AG09309 (cell line): ENCODE data around the gene PCDHA12.
"Not testable (repeated sequence)": the region's sequence is repeated elsewhere in the genome, so short reads cannot be mapped to it uniquely, and the experiment has no call there.

Source experiments
- DNase-seq: peaks from one replicate; pipeline ENCODE4 v3.0.0-alpha.2; 2010; ENCODE audit warnings: low read depth
- H3K4me3 ChIP-seq: 2 replicates; pipeline ENCODE4 v1.5.1; 2011; ENCODE audit warnings: mild to moderate bottlenecking, low read depth, low read length, moderate library complexity; ENCODE audit not compliant: control insufficient read depth
- TF ChIP-seq, protein P1 (sequence below): IDR thresholded peaks from 2 replicates; pipeline ENCODE4 v1.5.1; 2011; ENCODE audit warnings: mild to moderate bottlenecking, low read depth, low read length, inconsistent platforms; ENCODE audit not compliant: insufficient read depth, control insufficient read depth; ENCODE audit errors: missing control alignments

Gene PCDHA12

DNA sequence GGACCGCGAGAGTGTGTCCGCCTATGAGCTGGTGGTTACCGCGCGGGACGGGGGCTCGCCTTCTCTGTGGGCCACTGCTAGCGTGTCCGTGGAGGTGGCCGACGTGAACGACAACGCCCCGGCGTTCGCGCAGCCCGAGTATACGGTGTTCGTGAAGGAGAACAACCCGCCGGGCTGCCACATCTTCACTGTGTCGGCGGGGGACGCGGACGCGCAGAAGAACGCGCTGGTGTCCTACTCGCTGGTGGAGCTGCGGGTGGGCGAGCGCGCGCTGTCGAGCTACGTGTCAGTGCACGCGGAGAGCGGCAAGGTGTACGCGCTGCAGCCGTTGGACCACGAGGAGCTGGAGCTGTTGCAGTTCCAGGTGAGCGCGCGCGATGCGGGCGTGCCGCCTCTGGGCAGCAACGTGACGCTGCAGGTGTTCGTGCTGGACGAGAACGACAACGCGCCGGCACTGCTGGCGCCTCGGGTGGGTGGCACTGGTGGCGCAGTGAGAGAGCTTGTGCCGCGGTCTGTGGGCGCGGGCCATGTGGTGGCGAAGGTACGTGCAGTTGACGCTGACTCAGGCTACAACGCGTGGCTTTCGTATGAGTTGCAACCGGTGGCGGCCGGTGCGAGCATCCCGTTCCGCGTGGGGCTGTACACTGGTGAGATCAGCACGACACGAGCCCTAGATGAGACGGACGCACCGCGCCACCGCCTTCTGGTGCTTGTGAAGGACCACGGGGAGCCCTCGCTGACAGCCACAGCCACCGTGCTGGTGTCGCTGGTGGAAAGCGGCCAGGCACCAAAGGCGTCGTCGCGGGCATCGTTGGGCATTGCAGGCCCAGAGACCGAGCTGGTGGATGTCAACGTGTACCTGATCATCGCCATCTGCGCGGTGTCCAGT lies 39.2 kb upstream of the PCDHA12 start:
- no peak overlapping the region for H3K4me3 ChIP-seq
- TF ChIP-seq, protein P1, sequence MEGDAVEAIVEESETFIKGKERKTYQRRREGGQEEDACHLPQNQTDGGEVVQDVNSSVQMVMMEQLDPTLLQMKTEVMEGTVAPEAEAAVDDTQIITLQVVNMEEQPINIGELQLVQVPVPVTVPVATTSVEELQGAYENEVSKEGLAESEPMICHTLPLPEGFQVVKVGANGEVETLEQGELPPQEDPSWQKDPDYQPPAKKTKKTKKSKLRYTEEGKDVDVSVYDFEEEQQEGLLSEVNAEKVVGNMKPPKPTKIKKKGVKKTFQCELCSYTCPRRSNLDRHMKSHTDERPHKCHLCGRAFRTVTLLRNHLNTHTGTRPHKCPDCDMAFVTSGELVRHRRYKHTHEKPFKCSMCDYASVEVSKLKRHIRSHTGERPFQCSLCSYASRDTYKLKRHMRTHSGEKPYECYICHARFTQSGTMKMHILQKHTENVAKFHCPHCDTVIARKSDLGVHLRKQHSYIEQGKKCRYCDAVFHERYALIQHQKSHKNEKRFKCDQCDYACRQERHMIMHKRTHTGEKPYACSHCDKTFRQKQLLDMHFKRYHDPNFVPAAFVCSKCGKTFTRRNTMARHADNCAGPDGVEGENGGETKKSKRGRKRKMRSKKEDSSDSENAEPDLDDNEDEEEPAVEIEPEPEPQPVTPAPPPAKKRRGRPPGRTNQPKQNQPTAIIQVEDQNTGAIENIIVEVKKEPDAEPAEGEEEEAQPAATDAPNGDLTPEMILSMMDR = no peak
- no peak for DNase-seq

DNA sequence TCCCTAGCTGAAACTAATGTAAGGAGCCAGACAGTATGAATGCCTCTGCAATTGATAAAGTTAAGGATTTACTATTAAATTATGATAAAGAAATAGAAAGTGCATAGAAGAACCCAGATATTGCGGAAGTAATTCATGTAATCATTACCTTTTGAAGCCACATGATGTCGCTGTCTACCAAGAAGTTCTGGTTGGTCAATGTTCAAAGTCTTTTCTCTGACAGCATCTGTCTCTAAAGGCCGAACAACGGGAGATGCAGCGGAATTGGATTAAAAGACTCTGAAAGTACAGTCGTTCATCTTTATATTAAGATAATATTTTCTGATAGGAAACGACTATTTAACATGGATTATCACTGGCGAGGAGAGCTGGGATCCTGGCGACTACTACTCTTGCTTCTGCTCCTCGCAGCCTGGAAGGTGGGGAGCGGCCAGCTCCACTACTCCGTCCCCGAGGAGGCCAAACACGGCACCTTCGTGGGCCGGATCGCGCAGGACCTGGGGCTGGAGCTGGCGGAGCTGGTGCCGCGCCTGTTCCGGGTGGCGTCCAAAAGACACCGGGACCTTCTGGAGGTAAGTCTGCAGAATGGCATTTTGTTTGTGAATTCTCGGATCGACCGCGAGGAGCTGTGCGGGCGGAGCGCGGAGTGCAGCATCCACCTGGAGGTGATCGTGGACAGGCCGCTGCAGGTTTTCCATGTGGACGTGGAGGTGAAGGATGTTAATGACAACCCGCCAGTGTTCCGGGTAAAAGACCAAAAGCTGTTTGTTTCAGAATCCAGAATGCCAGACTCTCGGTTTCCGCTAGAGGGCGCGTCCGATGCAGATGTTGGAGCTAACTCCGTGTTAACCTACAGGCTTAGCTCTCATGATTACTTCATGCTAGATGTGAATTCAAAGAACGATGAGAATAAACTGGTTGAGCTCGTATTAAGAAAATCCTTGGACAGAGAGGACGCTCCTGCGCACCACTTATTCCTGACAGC lies 33.8 kb upstream of the PCDHA12 start, which contains the start of gene PCDHA8:
PCDHA8 (plus strand) TSS at position 210 of the 985 bp plus-strand sequence; CDS start at position 345, 135 bp downstream.
- peak within 1 kb of the TSS; percentile 25 for H3K4me3 ChIP-seq
- DNase-seq = no peak
- TF ChIP-seq, protein P1 = peak; percentile 64

DNA sequence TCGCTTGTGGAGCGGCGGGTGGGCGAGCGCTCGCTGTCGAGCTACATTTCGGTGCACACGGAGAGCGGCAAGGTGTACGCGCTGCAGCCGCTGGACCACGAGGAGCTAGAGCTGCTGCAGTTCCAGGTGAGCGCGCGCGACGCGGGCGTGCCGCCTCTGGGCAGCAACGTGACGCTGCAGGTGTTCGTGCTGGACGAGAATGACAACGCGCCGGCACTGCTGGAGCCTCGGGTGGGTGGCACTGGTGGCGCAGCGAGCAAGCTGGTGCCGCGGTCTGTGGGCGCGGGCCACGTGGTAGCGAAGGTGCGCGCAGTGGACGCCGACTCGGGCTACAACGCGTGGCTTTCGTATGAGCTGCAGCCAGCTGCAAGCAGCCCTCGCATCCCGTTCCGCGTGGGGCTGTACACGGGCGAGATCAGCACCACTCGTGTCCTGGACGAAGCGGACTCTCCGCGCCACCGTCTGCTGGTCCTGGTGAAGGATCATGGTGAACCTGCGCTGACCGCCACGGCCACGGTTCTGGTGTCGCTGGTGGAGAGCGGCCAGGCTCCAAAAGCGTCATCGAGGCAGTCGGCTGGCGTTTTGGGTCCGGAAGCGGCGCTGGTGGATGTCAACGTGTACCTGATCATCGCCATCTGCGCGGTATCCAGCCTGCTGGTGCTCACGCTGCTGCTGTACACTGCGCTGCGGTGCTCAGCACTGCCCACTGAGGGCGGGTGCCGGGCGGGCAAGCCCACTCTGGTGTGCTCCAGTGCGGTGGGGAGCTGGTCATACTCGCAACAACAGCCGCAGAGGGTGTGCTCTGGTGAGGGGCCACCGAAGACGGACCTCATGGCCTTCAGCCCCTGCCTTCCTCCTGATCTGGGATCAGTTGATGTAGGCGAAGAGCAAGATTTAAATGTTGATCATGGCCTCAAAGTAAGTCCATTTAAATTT lies 32.0 kb upstream of the PCDHA12 start:
- H3K4me3 ChIP-seq = no peak overlapping the region
- TF ChIP-seq, protein P1 = no peak
- no peak for DNase-seq

DNA sequence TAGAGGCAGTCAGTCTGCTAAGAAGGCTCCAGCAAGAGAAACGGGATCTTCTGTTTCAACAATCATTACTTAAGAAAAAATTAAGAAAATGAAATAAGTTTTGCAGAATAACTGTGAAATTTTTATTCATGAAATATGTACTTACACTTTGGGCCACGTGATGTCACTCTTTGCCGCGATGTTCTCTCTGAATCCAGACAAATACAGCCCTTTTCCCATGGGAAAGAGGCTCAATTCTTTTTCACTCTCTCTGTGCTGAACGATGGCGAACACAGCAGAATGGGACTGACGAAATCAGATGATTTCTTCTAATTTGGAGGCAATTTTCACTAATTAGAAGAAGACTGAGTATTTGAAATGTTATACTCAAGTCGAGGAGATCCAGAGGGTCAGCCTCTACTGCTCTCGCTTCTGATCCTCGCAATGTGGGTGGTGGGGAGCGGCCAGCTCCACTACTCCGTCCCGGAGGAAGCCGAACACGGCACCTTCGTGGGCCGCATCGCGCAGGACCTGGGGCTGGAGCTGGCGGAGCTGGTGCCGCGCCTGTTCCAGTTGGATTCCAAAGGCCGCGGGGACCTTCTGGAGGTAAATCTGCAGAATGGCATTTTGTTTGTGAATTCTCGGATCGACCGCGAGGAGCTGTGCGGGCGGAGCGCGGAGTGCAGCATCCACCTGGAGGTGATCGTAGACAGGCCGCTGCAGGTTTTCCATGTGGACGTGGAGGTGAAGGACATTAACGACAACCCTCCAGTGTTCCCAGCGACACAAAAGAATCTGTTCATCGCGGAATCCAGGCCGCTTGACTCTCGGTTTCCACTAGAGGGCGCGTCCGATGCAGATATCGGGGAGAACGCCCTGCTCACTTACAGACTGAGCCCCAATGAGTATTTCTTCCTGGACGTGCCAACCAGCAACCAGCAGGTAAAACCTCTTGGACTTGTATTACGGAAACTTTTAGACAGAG lies 26.7 kb upstream of the PCDHA12 start, which contains the start of gene PCDHA9:
PCDHA9 (plus strand) TSS at position 244 of the 964 bp plus-strand sequence; CDS start at position 358, 114 bp downstream.
- not testable (repeated sequence) for DNase-seq
- TF ChIP-seq, protein P1 = peak; percentile 8
- peak within 1 kb of the TSS; percentile 19 for H3K4me3 ChIP-seq

DNA sequence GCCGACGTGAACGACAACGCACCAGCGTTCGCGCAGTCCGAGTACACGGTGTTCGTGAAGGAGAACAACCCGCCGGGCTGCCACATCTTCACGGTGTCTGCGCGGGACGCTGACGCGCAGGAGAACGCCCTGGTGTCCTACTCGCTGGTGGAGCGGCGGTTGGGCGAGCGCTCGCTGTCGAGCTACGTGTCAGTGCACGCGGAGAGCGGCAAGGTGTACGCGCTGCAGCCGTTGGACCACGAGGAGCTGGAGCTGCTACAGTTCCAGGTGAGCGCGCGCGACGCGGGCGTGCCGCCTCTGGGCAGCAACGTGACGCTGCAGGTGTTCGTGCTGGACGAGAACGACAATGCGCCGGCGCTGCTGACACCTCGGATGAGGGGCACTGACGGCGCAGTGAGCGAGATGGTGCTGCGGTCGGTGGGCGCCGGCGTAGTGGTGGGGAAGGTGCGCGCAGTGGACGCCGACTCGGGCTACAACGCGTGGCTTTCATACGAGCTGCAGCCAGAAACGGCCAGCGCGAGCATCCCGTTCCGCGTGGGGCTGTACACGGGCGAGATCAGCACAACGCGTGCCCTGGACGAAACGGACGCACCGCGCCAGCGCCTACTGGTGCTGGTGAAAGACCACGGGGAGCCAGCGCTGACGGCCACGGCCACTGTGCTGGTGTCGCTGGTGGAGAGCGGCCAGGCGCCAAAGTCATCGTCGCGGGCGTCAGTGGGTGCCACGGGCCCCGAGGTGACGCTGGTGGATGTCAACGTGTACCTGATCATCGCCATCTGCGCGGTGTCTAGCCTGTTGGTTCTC lies 25.1 kb upstream of the PCDHA12 start:
- DNase-seq, H3K4me3 ChIP-seq: not testable (repeated sequence)
